ENCODE results near the gene ILKAP.

- TF ChIP-seq YY1 (IDR thresholded peaks at IDR 0.05; ENCODE audit: insufficient read depth, insufficient read length), result no peak
- no peak for TF ChIP-seq ZNF274 (IDR thresholded peaks at IDR 0.05; ENCODE audit: low read depth, low read length)
- no peak for TF ChIP-seq SUZ12 (IDR thresholded peaks at IDR 0.05; ENCODE audit: extremely low read depth, insufficient read depth, insufficient read length)
Observed at GRCh38 chr2:238159661-238160205, 43.8 kb downstream of the ILKAP start.

Data from NT2/D1 (cell line).